ENCODE data around the gene CTNNA3.

- TF ChIP-seq CTCF (IDR thresholded peaks at IDR 0.05) (no peak), POLR2AphosphoS5 (IDR thresholded peaks at IDR 0.05) (no peak)
Measured at GRCh38 chr10:66671064-66671463, 1024.9 kb downstream of the CTNNA3 start.
